GM18505 (cell line): ENCODE results near the gene SLC16A5.

Source experiments
- ATAC-seq: cut with Tn5 transposase; IDR thresholded peaks from one replicate; pipeline ENCODE4 v1.9.1; 2021; ENCODE audit not compliant: unreplicated experiment
- POLR2A ChIP-seq: IDR thresholded peaks from 4 replicates; pipeline ENCODE4 v1.6.1; 2011; ENCODE audit warnings: borderline replicate concordance; ENCODE audit not compliant: insufficient read depth, insufficient read length; ENCODE audit errors: extremely low read depth

The SLC16A5 gene

GRCh38 chr17:75105126-75106080 is 17.6 kb downstream of the SLC16A5 start:
- no peak for ATAC-seq
- TF ChIP-seq POLR2A = no peak

GRCh38 chr17:75108193-75108592 is 20.4 kb downstream of the SLC16A5 start:
- ATAC-seq = no peak
- no peak for TF ChIP-seq POLR2A

- TF ChIP-seq POLR2A = no peak
- no peak for ATAC-seq
Observed at GRCh38 chr17:75109046-75109406, 21.3 kb downstream of the SLC16A5 start.

GRCh38 chr17:75109407-75110233 is 21.9 kb downstream of the SLC16A5 start, which contains the start of gene ARMC7:
TSS of gene ARMC7 (plus strand) at chr17:75109969. CDS start at chr17:75110289, 320 bp downstream.
- TF ChIP-seq POLR2A = peak; percentile 94
- peak; percentile 76 for ATAC-seq

GRCh38 chr17:75110234-75110937 is 22.6 kb downstream of the SLC16A5 start:
- no peak for TF ChIP-seq POLR2A
- ATAC-seq = no peak

GRCh38 chr17:75111777-75112335 is 24.1 kb downstream of the SLC16A5 start:
- no peak for ATAC-seq
- no peak for TF ChIP-seq POLR2A

- no peak for ATAC-seq
- no peak for TF ChIP-seq POLR2A
Observed at GRCh38 chr17:75113798-75114551, 26.2 kb downstream of the SLC16A5 start.

- no peak for ATAC-seq
- no peak for TF ChIP-seq POLR2A
Observed at GRCh38 chr17:75114552-75115314, 27.0 kb downstream of the SLC16A5 start.

GRCh38 chr17:75115555-75115954 is 27.8 kb downstream of the SLC16A5 start:
- no peak for TF ChIP-seq POLR2A
- ATAC-seq = no peak

GRCh38 chr17:75116737-75117136 is 29.0 kb downstream of the SLC16A5 start:
- TF ChIP-seq POLR2A = no peak
- no peak for ATAC-seq

GRCh38 chr17:75118307-75118706 is 30.6 kb downstream of the SLC16A5 start:
- TF ChIP-seq POLR2A = no peak
- ATAC-seq = no peak
